Measurements from ENCODE around the gene NUB1.

The NUB1 gene

DNA sequence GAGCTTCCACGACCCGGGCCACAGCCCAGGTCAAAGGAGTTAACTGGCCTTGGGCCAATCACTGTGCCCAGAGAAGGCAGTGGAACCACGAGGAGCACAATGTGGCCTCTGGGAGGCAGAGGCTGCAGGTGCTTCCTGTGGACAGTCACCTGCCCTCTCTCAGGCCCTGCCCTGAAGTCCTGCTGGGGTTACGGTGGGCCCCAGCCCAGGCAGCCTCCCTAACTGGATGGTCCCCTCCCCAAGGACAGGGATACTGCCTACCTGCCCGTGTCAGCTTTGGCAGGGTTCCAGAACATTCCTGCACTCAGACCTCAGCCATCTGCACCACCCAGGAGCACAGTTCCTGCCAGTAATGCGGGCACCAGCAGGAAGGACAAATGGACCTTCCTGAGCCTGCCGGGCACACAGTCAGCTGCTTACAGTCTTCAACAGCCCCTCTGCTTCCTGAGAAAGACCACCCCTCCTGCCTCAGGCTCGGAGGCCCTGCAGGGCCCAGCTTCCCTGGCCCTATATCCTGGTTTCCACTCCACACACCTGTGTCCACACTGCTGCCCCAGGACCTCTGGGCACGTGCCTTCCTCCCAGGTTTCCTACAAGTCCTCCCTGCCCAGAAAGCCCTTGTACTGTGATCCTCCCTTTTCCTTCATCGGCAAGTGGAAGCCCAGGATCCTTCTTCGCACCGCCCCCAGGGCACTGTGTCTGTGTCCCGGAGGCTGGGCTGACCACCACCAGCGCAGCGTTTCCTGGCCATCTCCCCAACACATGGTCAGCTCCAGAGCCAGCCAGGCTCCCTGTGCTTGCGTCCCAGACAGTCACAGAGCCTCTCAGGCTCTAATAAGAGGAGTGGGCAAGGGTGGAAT lies 44.9 kb downstream of the NUB1 start:
- no peaks in the 10 kb centered on the region for H3K4me1 ChIP-seq (ENCODE audit: insufficient read depth, insufficient read length)
- peaks cover 3% of the 10 kb centered on the region for H3K36me3 ChIP-seq (ENCODE audit: insufficient read depth, insufficient read length, low read length)
- no peak overlapping the region for H3K9ac ChIP-seq (ENCODE audit: insufficient read length, low read depth)
- H3K4me3 ChIP-seq (ENCODE audit: insufficient read length, low read depth): no peak overlapping the region
- H3K27me3 ChIP-seq (ENCODE audit: insufficient read depth, insufficient read length): peaks cover 14% of the 10 kb centered on the region
- no peak for DNase-seq (ENCODE audit: low read depth, low spot score)
- TF ChIP-seq SUZ12 (IDR thresholded peaks at IDR 0.05; ENCODE audit: extremely low read depth, insufficient read depth, insufficient read length): no peak
- no peaks in the 10 kb centered on the region for H3K9me3 ChIP-seq (ENCODE audit: insufficient read depth, low read length)

- H3K9ac ChIP-seq (ENCODE audit: insufficient read length, low read depth): no peak overlapping the region
- H3K4me1 ChIP-seq (ENCODE audit: insufficient read depth, insufficient read length): peaks cover under 1% of the 10 kb centered on the region
- no peaks in the 10 kb centered on the region for H3K9me3 ChIP-seq (ENCODE audit: insufficient read depth, low read length)
- peaks cover 3% of the 10 kb centered on the region for H3K36me3 ChIP-seq (ENCODE audit: insufficient read depth, insufficient read length, low read length)
- no peak for DNase-seq (ENCODE audit: low read depth, low spot score)
- no peak overlapping the region for H3K4me3 ChIP-seq (ENCODE audit: insufficient read length, low read depth)
- no peak for TF ChIP-seq SUZ12 (IDR thresholded peaks at IDR 0.05; ENCODE audit: extremely low read depth, insufficient read depth, insufficient read length)
- no peak for TF ChIP-seq ZNF274 (IDR thresholded peaks at IDR 0.05; ENCODE audit: low read depth, low read length)
- no peak for TF ChIP-seq YY1 (IDR thresholded peaks at IDR 0.05; ENCODE audit: insufficient read depth, insufficient read length)
- H3K27me3 ChIP-seq (ENCODE audit: insufficient read depth, insufficient read length): peaks cover 5% of the 10 kb centered on the region
These were observed 45.8 kb downstream of the NUB1 start for GRCh38 chr7:151387161-151388006.

GRCh38 chr7:151388007-151388297 lies 46.3 kb downstream of the NUB1 start:
- DNase-seq (ENCODE audit: low read depth, low spot score): no peak
- H3K9me3 ChIP-seq (ENCODE audit: insufficient read depth, low read length): no peaks in the 10 kb centered on the region
- H3K9ac ChIP-seq (ENCODE audit: insufficient read length, low read depth): no peak overlapping the region
- H3K27me3 ChIP-seq (ENCODE audit: insufficient read depth, insufficient read length): no peaks in the 10 kb centered on the region
- no peak for TF ChIP-seq ZNF274 (IDR thresholded peaks at IDR 0.05; ENCODE audit: low read depth, low read length)
- TF ChIP-seq YY1 (IDR thresholded peaks at IDR 0.05; ENCODE audit: insufficient read depth, insufficient read length): no peak
- TF ChIP-seq SUZ12 (IDR thresholded peaks at IDR 0.05; ENCODE audit: extremely low read depth, insufficient read depth, insufficient read length): no peak
- H3K4me1 ChIP-seq (ENCODE audit: insufficient read depth, insufficient read length): peaks cover 4% of the 10 kb centered on the region
- H3K4me3 ChIP-seq (ENCODE audit: insufficient read length, low read depth): no peak overlapping the region
- H3K36me3 ChIP-seq (ENCODE audit: insufficient read depth, insufficient read length, low read length): peaks cover 3% of the 10 kb centered on the region

- H3K9ac ChIP-seq (ENCODE audit: insufficient read length, low read depth): no peak overlapping the region
- peaks cover 3% of the 10 kb centered on the region for H3K36me3 ChIP-seq (ENCODE audit: insufficient read depth, insufficient read length, low read length)
- no peaks in the 10 kb centered on the region for H3K9me3 ChIP-seq (ENCODE audit: insufficient read depth, low read length)
- peaks cover 4% of the 10 kb centered on the region for H3K4me1 ChIP-seq (ENCODE audit: insufficient read depth, insufficient read length)
- TF ChIP-seq SUZ12 (IDR thresholded peaks at IDR 0.05; ENCODE audit: extremely low read depth, insufficient read depth, insufficient read length): no peak
- no peak for TF ChIP-seq ZNF274 (IDR thresholded peaks at IDR 0.05; ENCODE audit: low read depth, low read length)
- no peak for TF ChIP-seq YY1 (IDR thresholded peaks at IDR 0.05; ENCODE audit: insufficient read depth, insufficient read length)
- H3K4me3 ChIP-seq (ENCODE audit: insufficient read length, low read depth): no peak overlapping the region
- no peaks in the 10 kb centered on the region for H3K27me3 ChIP-seq (ENCODE audit: insufficient read depth, insufficient read length)
- DNase-seq (ENCODE audit: low read depth, low spot score): no peak
These were observed 46.8 kb downstream of the NUB1 start for GRCh38 chr7:151388430-151388829.

DNA sequence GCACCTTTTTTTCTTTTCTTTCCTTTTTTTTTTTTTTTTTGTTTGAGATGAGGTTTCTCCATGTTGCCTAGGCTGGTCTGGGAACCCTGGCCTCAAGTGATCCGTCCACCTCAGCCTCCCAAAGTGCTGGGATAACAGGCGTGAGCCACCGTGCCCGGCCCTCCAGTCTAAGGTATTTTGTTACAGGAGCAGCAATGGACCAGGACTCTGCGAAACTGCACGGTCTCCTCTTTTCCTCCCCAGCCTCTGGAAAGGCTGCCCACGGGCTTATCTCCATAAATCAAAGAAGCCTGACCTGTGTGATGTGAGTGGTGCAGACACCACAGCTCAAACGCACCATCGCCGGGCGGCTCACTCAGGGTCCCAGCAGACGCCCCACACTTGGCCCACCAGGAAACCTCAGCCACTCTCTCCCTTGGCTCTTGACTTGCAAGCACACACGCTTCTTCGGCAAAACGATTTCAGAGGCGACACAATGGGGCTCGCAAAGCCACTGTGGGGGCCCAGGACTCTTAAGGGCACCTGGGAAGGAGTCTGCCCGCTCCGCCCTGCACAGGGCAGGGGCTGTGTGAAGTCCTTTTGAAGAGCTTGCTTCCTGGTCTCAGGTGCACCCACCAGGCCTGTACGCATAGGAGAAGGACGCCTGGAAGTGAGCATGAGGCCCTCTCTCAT lies 47.6 kb downstream of the NUB1 start:
- Histone ChIP-seq H3K9ac (ENCODE audit: insufficient read length, low read depth) (no peak overlapping the region), H3K36me3 (ENCODE audit: insufficient read depth, insufficient read length, low read length) (peaks cover 3% of the 10 kb centered on the region), H3K4me3 (ENCODE audit: insufficient read length, low read depth) (no peak overlapping the region), H3K4me1 (ENCODE audit: insufficient read depth, insufficient read length) (peaks cover 7% of the 10 kb centered on the region), H3K9me3 (ENCODE audit: insufficient read depth, low read length) (no peaks in the 10 kb centered on the region), H3K27me3 (ENCODE audit: insufficient read depth, insufficient read length) (no peaks in the 10 kb centered on the region)
- TF ChIP-seq YY1 (IDR thresholded peaks at IDR 0.05; ENCODE audit: insufficient read depth, insufficient read length) (no peak), SUZ12 (IDR thresholded peaks at IDR 0.05; ENCODE audit: extremely low read depth, insufficient read depth, insufficient read length) (no peak), ZNF274 (IDR thresholded peaks at IDR 0.05; ENCODE audit: low read depth, low read length) (no peak)
- DNase-seq (ENCODE audit: low read depth, low spot score): no peak

DNA sequence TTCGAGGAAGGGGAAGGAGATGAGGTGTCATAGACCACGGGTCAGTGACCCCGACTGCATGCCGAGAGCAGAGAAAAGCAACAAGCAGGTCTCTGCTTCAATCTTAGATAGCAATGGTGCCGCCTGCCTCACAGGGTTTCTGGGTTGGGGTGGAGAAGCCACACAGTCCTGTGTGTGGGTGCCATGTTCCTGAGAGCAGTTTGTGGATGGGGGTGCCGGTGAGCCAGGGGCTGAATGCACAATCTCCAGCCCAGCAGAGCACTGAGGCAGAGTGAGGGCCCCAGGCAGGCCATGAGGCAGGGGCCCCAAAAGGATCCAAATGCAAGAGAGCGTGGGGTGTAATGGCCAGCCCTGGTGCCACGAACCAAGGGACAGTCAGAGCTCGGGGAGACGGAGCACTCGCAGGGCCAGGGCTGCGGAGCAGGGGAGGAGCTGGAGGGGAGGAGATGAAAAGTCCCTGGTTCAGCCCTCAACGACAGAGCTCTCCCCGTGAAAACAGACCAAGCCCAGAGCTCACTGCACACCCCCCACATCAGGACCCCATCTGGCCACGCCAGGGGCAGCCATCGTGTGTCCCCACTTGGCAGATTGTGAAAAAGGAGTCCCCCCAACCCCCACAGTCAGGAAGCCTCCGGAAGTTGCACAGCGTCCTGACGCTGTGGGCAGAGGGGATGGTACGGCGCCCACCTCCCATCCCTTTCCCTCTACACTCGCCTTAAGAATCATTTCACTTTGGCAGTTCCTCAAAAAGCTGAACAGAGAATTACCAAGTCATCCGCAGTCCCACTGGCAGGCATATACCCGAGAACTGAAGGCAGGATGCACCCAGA lies 48.4 kb downstream of the NUB1 start:
- no peak for DNase-seq (ENCODE audit: low read depth, low spot score)
- Histone ChIP-seq H3K4me3 (ENCODE audit: insufficient read length, low read depth) (no peak overlapping the region), H3K4me1 (ENCODE audit: insufficient read depth, insufficient read length) (peaks cover 13% of the 10 kb centered on the region), H3K9ac (ENCODE audit: insufficient read length, low read depth) (no peak overlapping the region), H3K36me3 (ENCODE audit: insufficient read depth, insufficient read length, low read length) (peaks cover 3% of the 10 kb centered on the region), H3K9me3 (ENCODE audit: insufficient read depth, low read length) (no peaks in the 10 kb centered on the region), H3K27me3 (ENCODE audit: insufficient read depth, insufficient read length) (no peaks in the 10 kb centered on the region)
- TF ChIP-seq YY1 (IDR thresholded peaks at IDR 0.05; ENCODE audit: insufficient read depth, insufficient read length): no peak
- TF ChIP-seq ZNF274 (IDR thresholded peaks at IDR 0.05; ENCODE audit: low read depth, low read length): no peak
- TF ChIP-seq SUZ12 (IDR thresholded peaks at IDR 0.05; ENCODE audit: extremely low read depth, insufficient read depth, insufficient read length): no peak

Measured in NT2/D1 (cell line).